ENCODE measurements around the gene HADHB. TPM values are rescaled to one million over a fixed set of nuclear protein-coding genes. Genes with fewer than 3 reads are reported as not detected.
"Not testable (repeated sequence)": the region's sequence is repeated elsewhere in the genome, so short reads cannot be mapped to it uniquely, and the experiment has no call there.

Gene HADHB
- total RNA-seq, 1 donor from 2014 or later, result 101 TPM

- Mint-ChIP-seq H3K4me1 (ENCODE audit: unreplicated experiment) (peaks cover 6% of the 10 kb centered on the region), H3K36me3 (ENCODE audit: low read depth, unreplicated experiment) (no peaks in the 10 kb centered on the region), H3K27ac (ENCODE audit: unreplicated experiment) (no peak overlapping the region), H3K9me3 (ENCODE audit: unreplicated experiment) (no peaks in the 10 kb centered on the region), H3K27me3 (ENCODE audit: unreplicated experiment) (peaks cover 1% of the 10 kb centered on the region), H3K4me3 (ENCODE audit: unreplicated experiment) (no peak overlapping the region)
- no peak for DNase-seq (ENCODE audit: low spot score)
- TF ChIP-seq CTCF (IDR thresholded peaks at IDR 0.05; ENCODE audit: unreplicated experiment), result no peak
Measured at GRCh38 chr2:26325851-26326250, 81.1 kb downstream of the HADHB start.

- Mint-ChIP-seq H3K9me3 (ENCODE audit: unreplicated experiment) (no peaks in the 10 kb centered on the region), H3K27me3 (ENCODE audit: unreplicated experiment) (peaks cover 1% of the 10 kb centered on the region), H3K4me1 (ENCODE audit: unreplicated experiment) (peaks cover 6% of the 10 kb centered on the region), H3K36me3 (ENCODE audit: low read depth, unreplicated experiment) (no peaks in the 10 kb centered on the region), H3K4me3 (ENCODE audit: unreplicated experiment) (no peak overlapping the region), H3K27ac (ENCODE audit: unreplicated experiment) (no peak overlapping the region)
- no peak for DNase-seq (ENCODE audit: low spot score)
- TF ChIP-seq CTCF (IDR thresholded peaks at IDR 0.05; ENCODE audit: unreplicated experiment), result no peak
Measured at GRCh38 chr2:26326514-26326913, 81.8 kb downstream of the HADHB start.

GRCh38 chr2:26327291-26328272, 82.8 kb downstream of the HADHB start:
- no peak for TF ChIP-seq CTCF (IDR thresholded peaks at IDR 0.05; ENCODE audit: unreplicated experiment)
- Mint-ChIP-seq H3K27ac (ENCODE audit: unreplicated experiment) (no peak overlapping the region), H3K9me3 (ENCODE audit: unreplicated experiment) (no peaks in the 10 kb centered on the region), H3K27me3 (ENCODE audit: unreplicated experiment) (peaks cover 1% of the 10 kb centered on the region), H3K36me3 (ENCODE audit: low read depth, unreplicated experiment) (no peaks in the 10 kb centered on the region), H3K4me3 (ENCODE audit: unreplicated experiment) (no peak overlapping the region), H3K4me1 (ENCODE audit: unreplicated experiment) (peaks cover 6% of the 10 kb centered on the region)
- no peak for DNase-seq (ENCODE audit: low spot score)

GRCh38 chr2:26329083-26329482, 84.3 kb downstream of the HADHB start:
- not testable (repeated sequence) for DNase-seq (ENCODE audit: low spot score); H3K9me3 Mint-ChIP-seq (ENCODE audit: unreplicated experiment); H3K27me3 Mint-ChIP-seq (ENCODE audit: unreplicated experiment); H3K36me3 Mint-ChIP-seq (ENCODE audit: low read depth, unreplicated experiment); H3K27ac Mint-ChIP-seq (ENCODE audit: unreplicated experiment); H3K4me1 Mint-ChIP-seq (ENCODE audit: unreplicated experiment); H3K4me3 Mint-ChIP-seq (ENCODE audit: unreplicated experiment)

- no peaks in the 10 kb centered on the region for H3K27me3 Mint-ChIP-seq (ENCODE audit: unreplicated experiment)
- H3K4me1 Mint-ChIP-seq (ENCODE audit: unreplicated experiment), result peaks cover 6% of the 10 kb centered on the region
- no peak overlapping the region for H3K4me3 Mint-ChIP-seq (ENCODE audit: unreplicated experiment)
- peak; percentile 85 for DNase-seq (ENCODE audit: low spot score)
- H3K36me3 Mint-ChIP-seq (ENCODE audit: low read depth, unreplicated experiment), result no peaks in the 10 kb centered on the region
- no peak overlapping the region for H3K27ac Mint-ChIP-seq (ENCODE audit: unreplicated experiment)
- peak; percentile 85 for TF ChIP-seq CTCF (IDR thresholded peaks at IDR 0.05; ENCODE audit: unreplicated experiment)
- H3K9me3 Mint-ChIP-seq (ENCODE audit: unreplicated experiment), result no peaks in the 10 kb centered on the region
Measured at GRCh38 chr2:26330114-26330549, 85.4 kb downstream of the HADHB start.
